WI38 (cell line): ENCODE results near the gene CTSL.

Experiments used
- H3K4me3 ChIP-seq: 2 replicates; pipeline ENCODE4 v1.5.1; 2011; ENCODE audit warnings: low read depth, mild to moderate bottlenecking, control low read depth, low read length
- TF ChIP-seq, protein P1 (sequence below): IDR thresholded peaks from 2 replicates; pipeline ENCODE4 v1.5.1; 2012; ENCODE audit warnings: low read depth, mild to moderate bottlenecking, control low read depth, low read length

CTSL gene

GRCh38 chr9:87714819-87715218, 11.1 kb upstream of the CTSL start:
- H3K4me3 ChIP-seq = no peak overlapping the region
- TF ChIP-seq, protein P1, sequence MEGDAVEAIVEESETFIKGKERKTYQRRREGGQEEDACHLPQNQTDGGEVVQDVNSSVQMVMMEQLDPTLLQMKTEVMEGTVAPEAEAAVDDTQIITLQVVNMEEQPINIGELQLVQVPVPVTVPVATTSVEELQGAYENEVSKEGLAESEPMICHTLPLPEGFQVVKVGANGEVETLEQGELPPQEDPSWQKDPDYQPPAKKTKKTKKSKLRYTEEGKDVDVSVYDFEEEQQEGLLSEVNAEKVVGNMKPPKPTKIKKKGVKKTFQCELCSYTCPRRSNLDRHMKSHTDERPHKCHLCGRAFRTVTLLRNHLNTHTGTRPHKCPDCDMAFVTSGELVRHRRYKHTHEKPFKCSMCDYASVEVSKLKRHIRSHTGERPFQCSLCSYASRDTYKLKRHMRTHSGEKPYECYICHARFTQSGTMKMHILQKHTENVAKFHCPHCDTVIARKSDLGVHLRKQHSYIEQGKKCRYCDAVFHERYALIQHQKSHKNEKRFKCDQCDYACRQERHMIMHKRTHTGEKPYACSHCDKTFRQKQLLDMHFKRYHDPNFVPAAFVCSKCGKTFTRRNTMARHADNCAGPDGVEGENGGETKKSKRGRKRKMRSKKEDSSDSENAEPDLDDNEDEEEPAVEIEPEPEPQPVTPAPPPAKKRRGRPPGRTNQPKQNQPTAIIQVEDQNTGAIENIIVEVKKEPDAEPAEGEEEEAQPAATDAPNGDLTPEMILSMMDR = no peak

DNA sequence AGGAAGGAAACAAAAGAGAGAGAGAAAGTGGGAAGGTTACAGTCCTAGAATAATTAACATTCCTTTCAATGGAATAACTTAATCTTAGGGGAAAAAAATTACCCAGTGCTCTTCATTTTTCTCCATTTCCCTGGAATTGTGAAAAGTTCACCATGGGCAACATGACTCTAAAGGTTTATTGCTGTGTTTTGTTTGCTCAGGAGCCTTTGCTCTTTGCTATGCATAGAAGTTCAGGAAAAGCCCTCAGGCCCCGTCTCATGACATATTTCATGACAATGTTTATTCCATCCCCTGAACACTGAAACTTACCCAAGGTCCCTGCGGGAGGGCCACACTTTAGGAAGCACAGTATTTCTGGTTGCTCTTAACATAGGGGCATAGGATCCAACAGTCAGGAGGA, 9.8 kb upstream of the CTSL start:
- no peak overlapping the region for H3K4me3 ChIP-seq
- TF ChIP-seq, protein P1 = no peak

DNA sequence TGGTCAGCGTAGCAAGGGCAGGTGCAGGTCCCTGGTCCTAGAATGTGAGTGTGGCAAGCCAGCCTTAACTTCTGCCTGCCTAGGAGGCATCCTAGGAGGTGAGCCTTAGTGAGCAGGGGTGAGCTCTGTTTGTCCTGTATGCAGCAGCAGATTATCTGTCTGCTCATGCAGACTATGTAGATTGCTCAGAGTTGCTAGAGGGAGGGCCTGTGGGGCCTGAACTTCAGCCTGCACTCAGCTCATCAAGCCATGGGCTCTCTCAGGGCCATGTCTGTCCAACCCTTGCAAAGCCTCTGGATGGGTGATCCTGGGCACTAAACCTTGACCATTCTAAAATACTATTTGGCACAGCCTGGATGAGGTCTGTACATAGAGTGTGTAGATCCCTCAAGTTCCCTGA, 8.5 kb upstream of the CTSL start:
- TF ChIP-seq, protein P1 = no peak
- H3K4me3 ChIP-seq = no peak overlapping the region

DNA sequence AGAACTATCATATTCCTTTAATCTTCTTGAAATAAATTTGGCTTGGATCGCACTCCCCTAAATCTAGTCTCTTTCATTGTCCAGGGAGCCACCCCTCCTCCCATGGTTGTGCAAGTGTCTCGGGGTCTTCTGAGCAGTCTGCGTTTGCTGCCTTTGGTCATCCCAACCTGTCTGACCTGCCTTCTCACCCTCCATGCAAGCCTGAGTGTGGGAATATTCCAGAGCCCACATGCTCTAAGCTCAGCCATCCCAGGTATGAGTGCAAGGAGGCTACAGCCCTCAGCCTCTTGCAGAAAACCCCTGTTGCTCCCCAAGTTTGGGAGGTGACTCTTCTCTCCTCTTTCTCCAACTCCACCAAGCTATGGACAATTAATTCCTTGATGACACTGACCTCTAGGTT, 7.7 kb upstream of the CTSL start:
- TF ChIP-seq, protein P1 = no peak
- no peak overlapping the region for H3K4me3 ChIP-seq

DNA sequence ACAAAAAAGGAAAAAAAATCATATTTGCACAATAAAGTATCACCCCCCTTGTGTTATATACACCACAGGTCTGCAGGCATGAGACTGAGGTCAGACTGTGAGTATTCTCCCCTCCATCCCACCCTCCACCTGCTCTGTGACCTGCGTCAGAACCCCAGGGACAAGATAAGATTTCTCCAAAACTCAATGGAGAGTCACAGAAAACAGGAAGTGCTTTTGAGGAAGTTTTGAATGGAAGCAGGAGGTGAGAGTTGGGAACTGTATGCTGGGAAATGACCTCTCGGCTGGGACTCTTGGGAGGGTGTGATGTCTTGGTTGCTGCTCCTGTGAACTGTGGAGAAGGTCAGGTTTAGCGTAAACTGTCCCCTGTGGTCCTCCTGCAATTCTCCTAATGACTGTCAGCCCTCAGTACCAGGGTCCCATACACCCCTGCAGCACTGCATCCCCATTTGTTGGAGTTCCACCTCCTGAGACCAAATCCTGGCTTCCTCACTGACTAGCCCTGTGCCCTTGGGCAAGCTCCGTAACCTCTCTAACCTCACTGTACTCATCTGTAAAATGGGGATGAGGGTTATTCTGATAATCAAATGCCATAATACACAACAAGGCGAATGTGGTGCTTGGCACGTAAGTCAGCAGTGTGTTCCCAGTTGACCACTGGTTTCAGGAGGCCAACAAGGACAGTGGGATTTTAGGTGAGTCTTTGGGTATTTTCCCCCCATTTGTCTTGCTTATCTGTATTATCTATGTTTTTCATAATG, 6.9 kb upstream of the CTSL start:
- TF ChIP-seq, protein P1 = no peak
- no peak overlapping the region for H3K4me3 ChIP-seq

- TF ChIP-seq, protein P1 = no peak
- no peak overlapping the region for H3K4me3 ChIP-seq
These were observed 5.7 kb upstream of the CTSL start for GRCh38 chr9:87720173-87720572.

DNA sequence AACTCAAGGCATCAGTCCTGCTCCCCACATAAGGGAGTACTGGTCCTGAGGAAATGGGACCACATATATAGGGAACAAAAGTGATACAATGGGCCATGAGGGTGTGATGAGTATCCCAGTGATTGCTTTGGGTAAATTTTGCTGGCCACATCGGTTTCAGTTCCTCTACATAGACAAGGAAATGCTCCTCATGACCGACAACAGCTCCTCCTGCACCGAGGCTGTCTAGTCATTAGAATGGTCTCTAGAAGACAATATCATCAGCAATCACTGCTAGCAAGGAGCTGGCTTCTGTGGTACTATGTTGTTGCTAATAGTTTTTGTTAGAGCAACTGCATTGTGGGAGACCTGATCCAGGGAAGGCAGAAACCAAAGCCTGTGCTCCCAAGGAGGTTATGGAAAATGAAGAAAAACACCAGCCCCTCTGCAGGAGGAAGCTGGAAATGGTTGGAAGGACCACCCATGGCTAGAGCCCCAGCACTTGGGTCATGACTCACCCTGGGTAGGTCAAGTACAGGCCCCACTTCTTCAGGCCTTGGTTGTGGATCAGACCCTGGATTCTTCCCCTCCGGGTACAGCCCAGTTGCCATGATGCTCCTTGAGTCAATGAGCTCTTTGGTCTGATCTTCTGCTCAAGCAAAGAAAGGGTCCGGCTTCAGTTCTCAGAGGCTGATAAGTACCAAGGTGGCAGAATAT, 3.4 kb upstream of the CTSL start:
- TF ChIP-seq, protein P1 = no peak
- no peak overlapping the region for H3K4me3 ChIP-seq
